Smooth muscle cell of the coronary artery (primary cell): Measurements from ENCODE around the gene PDE7B. TPM values are rescaled to one million over a fixed set of nuclear protein-coding genes. Genes with fewer than 3 reads are reported as not detected.

ENCODE experiments used
- total RNA-seq: library from RNA; depleted of rRNA; stranded (reverse); fragments of >200 nt; gene quantifications from 2 replicates; pipeline ENCODE4 v1.2.3, GENCODE V29; 2014; ENCODE audit warnings: low replicate concordance

PDE7B gene
- total RNA-seq: 5.5 and 51.8 TPM in 2 replicates

GRCh38 chr6:135851442-135852271, at the start of gene PDE7B:
Gene PDE7B (plus strand): TSS chr6:135851701.

